HuH-7.5 (cell line): ENCODE results near the gene MUC5AC.
"Not testable (repeated sequence)": the region's sequence is repeated elsewhere in the genome, so short reads cannot be mapped to it uniquely, and the experiment has no call there.

Experiments
- DNase-seq: peaks from one replicate; pipeline ENCODE4 v3.0.0; 2011; ENCODE audit warnings: low spot score

The MUC5AC gene

DNA sequence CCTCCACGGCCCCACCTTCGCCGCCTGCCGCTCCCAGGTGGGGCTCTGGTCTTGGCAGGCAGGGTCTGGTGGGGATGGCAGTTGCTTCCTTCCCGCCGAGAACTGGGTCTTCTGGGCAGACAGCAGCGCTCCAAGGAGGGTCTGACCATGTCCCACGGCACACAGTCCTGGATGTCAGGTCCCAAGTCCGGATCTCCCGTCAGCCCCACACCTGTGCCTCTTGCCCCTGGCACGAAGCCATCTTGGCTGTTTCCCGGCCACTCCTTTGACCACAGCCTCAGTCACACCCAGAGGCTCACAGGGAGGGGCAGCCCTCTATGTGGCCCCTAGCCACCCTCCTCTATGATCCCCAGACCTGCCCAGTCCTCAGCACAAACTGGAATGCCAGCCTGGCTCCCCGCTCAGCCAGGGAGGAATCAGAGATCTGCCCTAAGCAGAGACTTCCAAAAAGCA, 79.4 kb downstream of the MUC5AC start:
- no peak for DNase-seq

DNA sequence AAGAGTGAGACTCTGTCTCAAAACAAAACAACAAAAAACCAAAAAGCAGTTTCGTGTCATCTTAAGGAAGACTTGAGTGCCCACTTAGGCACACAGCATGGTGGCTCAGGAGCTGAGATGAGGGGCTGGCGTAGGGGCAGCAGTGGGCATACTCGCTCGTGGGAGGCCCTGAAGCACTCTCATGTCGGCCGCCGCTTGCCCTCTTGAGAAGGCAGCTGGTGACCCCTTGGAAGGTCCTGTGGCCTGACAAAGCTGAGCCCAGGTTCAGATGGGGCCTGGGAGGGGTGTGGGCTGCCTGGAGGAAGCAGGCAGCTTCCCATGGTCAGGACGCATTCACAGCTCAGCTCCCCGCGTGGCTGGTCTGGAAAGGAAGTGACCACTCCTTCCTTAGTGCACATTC, 80.1 kb downstream of the MUC5AC start:
- no peak for DNase-seq

DNA sequence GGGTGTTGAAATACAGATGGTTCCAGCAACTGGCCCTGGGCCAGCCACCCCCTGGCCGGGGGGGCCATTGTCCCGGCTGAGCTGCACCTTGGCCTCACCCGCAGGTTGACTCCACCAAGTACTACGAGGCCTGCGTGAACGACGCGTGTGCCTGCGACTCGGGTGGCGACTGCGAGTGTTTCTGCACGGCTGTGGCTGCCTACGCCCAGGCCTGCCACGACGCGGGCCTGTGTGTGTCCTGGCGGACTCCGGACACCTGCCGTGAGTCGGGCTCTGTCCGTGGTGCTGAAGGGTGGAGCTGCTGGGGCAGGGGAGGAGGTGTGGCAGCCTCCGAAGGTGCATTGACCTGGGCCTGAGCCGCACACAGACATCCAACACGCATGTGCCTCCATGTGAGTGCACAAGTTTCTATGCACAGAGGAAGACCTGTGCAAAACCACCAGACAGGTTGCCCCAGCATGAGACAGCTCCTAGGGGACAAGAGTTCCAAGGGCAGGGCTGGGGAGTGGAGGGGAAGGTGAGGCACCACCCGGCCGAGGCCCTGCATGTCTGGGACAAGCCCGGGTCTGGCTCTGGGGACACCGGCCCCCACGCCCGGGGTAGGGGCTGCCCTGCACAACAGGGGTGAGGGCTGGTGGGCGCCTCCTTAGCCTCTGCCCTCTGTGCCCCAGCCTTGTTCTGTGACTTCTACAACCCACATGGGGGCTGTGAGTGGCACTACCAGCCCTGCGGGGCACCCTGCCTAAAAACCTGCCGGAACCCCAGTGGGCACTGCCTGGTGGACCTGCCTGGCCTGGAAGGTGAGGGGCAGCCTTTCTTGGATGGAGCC, 81.2 kb downstream of the MUC5AC start:
- peak; percentile 84 for DNase-seq

DNA sequence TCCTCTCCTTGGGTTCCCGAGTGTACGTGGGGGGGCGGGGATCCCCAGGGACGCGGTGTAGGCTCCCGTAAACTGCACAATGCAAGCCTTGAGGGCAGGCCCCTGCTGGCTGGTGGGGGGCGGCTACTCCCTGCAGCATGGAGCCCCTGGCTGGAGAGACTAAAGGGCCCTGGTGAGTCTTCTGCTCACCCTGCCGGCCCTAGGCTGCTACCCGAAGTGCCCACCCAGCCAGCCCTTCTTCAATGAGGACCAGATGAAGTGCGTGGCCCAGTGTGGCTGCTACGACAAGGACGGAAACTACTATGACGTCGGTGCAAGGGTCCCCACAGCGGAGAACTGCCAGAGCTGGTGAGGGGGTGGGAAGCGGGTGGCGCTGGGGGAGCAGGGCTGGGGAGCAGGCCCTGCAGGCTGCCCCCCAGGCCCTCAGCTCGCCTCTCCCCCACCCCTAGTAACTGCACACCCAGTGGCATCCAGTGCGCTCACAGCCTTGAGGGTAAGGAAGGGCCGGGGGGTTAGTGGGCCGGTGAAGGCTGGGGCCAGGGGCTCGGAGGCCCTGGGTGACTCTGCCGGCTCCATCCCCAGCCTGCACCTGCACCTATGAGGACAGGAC, 81.9 kb downstream of the MUC5AC start:
- no peak for DNase-seq

DNA sequence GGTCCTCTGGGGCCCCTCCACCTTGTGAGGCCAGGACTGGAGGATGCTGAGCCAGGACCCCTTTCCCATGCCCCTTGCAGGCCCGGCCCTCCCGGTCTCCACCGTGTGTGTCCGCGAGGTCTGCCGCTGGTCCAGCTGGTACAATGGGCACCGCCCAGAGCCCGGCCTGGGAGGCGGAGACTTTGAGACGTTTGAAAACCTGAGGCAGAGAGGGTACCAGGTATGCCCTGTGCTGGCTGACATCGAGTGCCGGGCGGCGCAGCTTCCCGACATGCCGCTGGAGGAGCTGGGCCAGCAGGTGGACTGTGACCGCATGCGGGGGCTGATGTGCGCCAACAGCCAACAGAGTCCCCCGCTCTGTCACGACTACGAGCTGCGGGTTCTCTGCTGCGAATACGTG, 83.0 kb downstream of the MUC5AC start:
- no peak for DNase-seq

DNA sequence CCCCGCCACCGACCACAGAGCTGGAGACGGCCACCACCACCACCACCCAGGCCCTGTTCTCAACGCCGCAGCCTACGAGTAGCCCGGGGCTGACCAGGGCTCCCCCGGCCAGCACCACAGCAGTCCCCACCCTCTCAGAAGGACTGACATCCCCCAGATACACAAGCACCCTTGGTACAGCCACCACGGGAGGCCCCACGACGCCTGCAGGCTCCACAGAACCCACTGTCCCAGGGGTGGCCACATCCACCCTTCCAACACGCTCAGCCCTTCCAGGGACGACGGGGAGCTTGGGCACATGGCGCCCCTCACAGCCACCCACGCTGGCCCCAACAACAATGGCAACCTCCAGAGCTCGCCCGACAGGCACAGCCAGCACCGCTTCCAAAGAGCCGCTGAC, 84.0 kb downstream of the MUC5AC start:
- DNase-seq, result no peak

DNA sequence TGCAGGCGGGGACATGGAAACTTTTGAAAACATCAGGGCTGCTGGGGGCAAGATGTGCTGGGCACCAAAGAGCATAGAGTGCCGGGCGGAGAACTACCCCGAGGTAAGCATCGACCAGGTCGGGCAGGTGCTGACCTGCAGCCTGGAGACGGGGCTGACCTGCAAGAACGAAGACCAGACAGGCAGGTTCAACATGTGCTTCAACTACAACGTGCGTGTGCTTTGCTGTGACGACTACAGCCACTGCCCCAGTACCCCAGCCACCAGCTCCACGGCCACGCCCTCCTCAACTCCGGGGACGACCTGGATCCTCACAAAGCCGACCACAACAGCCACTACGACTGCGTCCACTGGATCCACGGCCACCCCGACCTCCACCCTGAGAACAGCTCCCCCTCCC, 84.5 kb downstream of the MUC5AC start:
- DNase-seq, result no peak

DNA sequence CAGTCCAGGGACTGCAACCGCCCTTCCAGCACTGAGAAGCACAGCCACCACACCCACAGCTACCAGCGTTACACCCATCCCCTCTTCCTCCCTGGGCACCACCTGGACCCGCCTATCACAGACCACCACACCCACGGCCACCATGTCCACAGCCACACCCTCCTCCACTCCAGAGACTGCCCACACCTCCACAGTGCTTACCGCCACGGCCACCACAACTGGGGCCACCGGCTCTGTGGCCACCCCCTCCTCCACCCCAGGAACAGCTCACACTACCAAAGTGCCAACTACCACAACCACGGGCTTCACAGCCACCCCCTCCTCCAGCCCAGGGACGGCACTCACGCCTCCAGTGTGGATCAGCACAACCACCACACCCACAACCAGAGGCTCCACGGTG, 85.0 kb downstream of the MUC5AC start:
- DNase-seq, result not testable (repeated sequence)

DNA sequence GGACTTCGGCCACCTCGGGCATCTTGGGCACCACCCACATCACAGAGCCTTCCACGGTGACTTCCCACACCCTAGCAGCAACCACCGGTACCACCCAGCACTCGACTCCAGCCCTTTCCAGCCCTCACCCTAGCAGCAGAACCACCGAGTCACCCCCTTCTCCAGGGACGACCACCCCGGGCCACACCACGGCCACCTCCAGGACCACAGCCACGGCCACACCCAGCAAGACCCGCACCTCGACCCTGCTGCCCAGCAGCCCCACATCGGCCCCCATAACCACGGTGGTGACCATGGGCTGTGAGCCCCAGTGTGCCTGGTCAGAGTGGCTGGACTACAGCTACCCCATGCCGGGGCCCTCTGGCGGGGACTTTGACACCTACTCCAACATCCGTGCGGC, 85.8 kb downstream of the MUC5AC start:
- DNase-seq, result not testable (repeated sequence)

DNA sequence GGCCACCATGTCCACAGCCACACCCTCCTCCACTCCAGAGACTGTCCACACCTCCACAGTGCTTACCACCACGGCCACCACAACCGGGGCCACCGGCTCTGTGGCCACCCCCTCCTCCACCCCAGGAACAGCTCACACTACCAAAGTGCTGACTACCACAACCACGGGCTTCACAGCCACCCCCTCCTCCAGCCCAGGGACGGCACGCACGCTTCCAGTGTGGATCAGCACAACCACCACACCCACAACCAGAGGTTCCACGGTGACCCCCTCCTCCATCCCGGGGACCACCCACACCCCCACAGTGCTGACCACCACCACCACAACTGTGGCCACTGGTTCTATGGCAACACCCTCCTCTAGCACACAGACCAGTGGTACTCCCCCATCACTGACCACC, 86.8 kb downstream of the MUC5AC start:
- DNase-seq, result not testable (repeated sequence)

DNA sequence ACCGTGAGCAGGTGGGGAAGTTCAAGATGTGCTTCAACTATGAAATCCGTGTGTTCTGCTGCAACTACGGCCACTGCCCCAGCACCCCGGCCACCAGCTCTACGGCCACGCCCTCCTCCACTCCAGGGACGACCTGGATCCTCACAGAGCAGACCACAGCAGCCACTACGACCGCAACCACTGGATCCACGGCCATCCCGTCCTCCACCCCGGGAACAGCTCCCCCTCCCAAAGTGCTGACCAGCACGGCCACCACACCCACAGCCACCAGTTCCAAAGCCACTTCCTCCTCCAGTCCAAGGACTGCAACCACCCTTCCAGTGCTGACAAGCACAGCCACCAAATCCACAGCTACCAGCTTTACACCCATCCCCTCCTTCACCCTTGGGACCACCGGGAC, 88.0 kb downstream of the MUC5AC start:
- DNase-seq, result not testable (repeated sequence)

DNA sequence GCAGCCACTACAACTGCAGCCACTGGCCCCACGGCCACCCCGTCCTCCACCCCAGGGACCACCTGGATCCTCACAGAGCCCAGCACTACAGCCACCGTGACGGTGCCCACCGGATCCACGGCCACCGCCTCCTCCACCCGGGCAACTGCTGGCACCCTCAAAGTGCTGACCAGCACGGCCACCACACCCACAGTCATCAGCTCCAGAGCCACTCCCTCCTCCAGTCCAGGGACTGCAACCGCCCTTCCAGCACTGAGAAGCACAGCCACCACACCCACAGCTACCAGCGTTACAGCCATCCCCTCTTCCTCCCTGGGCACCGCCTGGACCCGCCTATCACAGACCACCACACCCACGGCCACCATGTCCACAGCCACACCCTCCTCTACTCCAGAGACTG, 88.5 kb downstream of the MUC5AC start:
- not testable (repeated sequence) for DNase-seq

DNA sequence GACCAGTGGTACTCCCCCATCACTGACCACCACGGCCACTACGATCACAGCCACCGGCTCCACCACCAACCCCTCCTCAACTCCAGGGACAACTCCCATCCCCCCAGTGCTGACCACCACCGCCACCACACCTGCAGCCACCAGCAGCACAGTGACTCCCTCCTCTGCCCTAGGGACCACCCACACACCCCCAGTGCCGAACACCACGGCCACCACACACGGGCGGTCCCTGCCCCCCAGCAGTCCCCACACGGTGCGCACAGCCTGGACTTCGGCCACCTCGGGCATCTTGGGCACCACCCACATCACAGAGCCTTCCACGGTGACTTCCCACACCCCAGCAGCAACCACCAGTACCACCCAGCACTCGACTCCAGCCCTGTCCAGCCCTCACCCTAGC, 89.3 kb downstream of the MUC5AC start:
- DNase-seq, result not testable (repeated sequence)

DNA sequence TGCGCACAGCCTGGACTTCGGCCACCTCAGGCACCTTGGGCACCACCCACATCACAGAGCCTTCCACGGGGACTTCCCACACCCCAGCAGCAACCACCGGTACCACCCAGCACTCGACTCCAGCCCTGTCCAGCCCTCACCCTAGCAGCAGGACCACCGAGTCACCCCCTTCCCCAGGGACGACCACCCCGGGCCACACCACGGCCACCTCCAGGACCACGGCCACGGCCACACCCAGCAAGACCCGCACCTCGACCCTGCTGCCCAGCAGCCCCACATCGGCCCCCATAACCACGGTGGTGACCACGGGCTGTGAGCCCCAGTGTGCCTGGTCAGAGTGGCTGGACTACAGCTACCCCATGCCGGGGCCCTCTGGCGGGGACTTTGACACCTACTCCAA, 91.2 kb downstream of the MUC5AC start:
- not testable (repeated sequence) for DNase-seq

DNA sequence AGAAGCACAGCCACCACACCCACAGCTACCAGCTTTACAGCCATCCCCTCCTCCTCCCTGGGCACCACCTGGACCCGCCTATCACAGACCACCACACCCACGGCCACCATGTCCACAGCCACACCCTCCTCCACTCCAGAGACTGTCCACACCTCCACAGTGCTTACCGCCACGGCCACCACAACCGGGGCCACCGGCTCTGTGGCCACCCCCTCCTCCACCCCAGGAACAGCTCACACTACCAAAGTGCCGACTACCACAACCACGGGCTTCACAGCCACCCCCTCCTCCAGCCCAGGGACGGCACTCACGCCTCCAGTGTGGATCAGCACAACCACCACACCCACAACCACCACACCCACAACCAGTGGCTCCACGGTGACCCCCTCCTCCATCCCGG, 92.7 kb downstream of the MUC5AC start:
- DNase-seq, result not testable (repeated sequence)
